BJ (cell line): Measurements from ENCODE around the gene JAM3. TPM values are rescaled to one million over a fixed set of nuclear protein-coding genes. Genes with fewer than 3 reads are reported as not detected.

Experiments used
- CTCF ChIA-PET: fragments of 350-600 bp; formaldehyde crosslinking; extraction: SDS; loops from one replicate; lab custom pipeline; 2021; ENCODE audit warnings: antibody characterized with exemption, inconsistent platforms; lab: Yijun Ruan, JAX
- POLR2A ChIA-PET: fragments of 300-600 bp; sonication (Branson Sonifier 250); formaldehyde crosslinking; extraction: SDS; loops from one replicate; lab custom pipeline; 2021; ENCODE audit warnings: antibody characterized with exemption; lab: Charles Lee
- DNase-seq: peaks from one replicate; pipeline ENCODE4 v3.0.0-alpha.2; 2011; ENCODE audit warnings: low read depth
- H3K27me3 ChIP-seq: 2 replicates; pipeline ENCODE4 v1.6.0; 2011; ENCODE audit warnings: low read length; ENCODE audit not compliant: control insufficient read depth, insufficient read depth
- H3K36me3 ChIP-seq: 2 replicates; pipeline ENCODE4 v1.5.1; 2011; ENCODE audit warnings: low read length; ENCODE audit not compliant: control insufficient read depth, insufficient read depth
- H3K4me3 ChIP-seq: 2 replicates; pipeline ENCODE4 v1.5.1; 2011; ENCODE audit warnings: low read depth, mild to moderate bottlenecking, control low read depth, low read length
- CTCF ChIP-seq: IDR thresholded peaks from 2 replicates; pipeline ENCODE4 v1.5.1; 2011; ENCODE audit warnings: low read depth, mild to moderate bottlenecking, control low read depth, inconsistent platforms, low read length, moderate library complexity; ENCODE audit not compliant: insufficient read depth
- polyA plus RNA-seq: library from polyadenylated mRNA; depleted of rRNA; stranded (reverse); fragments of >200 nt; gene quantifications from 2 replicates; pipeline ENCODE4 v1.2.3, GENCODE V29; 2011

The JAM3 gene
- polyA plus RNA-seq, 1 experiment: 42.3 TPM

- H3K36me3 ChIP-seq: no peaks in the 10 kb centered on the region
- H3K27me3 ChIP-seq: no peaks in the 10 kb centered on the region
- no peak for TF ChIP-seq CTCF
- 0 out of 2 replicates have a peak overlapping the region, but pooled peaks have one; percentile 8 for H3K4me3 ChIP-seq
- ChIA-PET CTCF (interaction anchor here (0.6 to 1.4 kb wide), 4 partner anchors 12 to 70 kb away, joined by 3 to 5 read pairs (median 4); no protein-coding TSS in a partner anchor), POLR2A (no interaction called here)
- DNase-seq: peak; percentile 73
Observed at GRCh38 chr11:134120143-134120850, 51.4 kb downstream of the JAM3 start.

GRCh38 chr11:134120921-134121526 lies 52.2 kb downstream of the JAM3 start:
- no peaks in the 10 kb centered on the region for H3K27me3 ChIP-seq
- no peaks in the 10 kb centered on the region for H3K36me3 ChIP-seq
- TF ChIP-seq CTCF: no peak
- DNase-seq: no peak
- ChIA-PET CTCF (interaction anchor here (0.6 to 0.8 kb wide), 4 partner anchors 25 to 1663 kb away, joined by 3 to 4 read pairs (median 4); no protein-coding TSS in a partner anchor), POLR2A (no interaction called here)
- H3K4me3 ChIP-seq: no peak overlapping the region

- H3K4me3 ChIP-seq: peak overlapping the region; percentile 37
- TF ChIP-seq CTCF: no peak
- ChIA-PET POLR2A (no interaction called here), CTCF (interaction anchor here (0.7 to 2.2 kb wide), 5 partner anchors 10 to 74 kb away, joined by 3 to 9 read pairs (median 4); no protein-coding TSS in a partner anchor)
- no peak for DNase-seq
- no peaks in the 10 kb centered on the region for H3K36me3 ChIP-seq
- no peaks in the 10 kb centered on the region for H3K27me3 ChIP-seq
Observed at GRCh38 chr11:134124660-134125451, 56.0 kb downstream of the JAM3 start.

GRCh38 chr11:134125507-134125906 lies 56.6 kb downstream of the JAM3 start:
- H3K27me3 ChIP-seq: no peaks in the 10 kb centered on the region
- ChIA-PET POLR2A (no interaction called here), CTCF (interaction anchor here (0.7 to 2.2 kb wide), 4 partner anchors 9 to 75 kb away, joined by 3 to 9 read pairs (median 4); no protein-coding TSS in a partner anchor)
- TF ChIP-seq CTCF: no peak
- H3K36me3 ChIP-seq: no peaks in the 10 kb centered on the region
- no peak for DNase-seq
- H3K4me3 ChIP-seq: no peak overlapping the region
